Stimulated activated CD4-positive, alpha-beta T cell treated with anti-CD3 and anti-CD28 coated beads, Interleukin-12 subunit alpha, Interleukin-12 subunit beta, amount 100 ng/mL, for 24 hours (primary cell): ENCODE results near the gene FXR1.
"Not testable (repeated sequence)": the region's sequence is repeated elsewhere in the genome, so short reads cannot be mapped to it uniquely, and the experiment has no call there.

Experiments
- DNase-seq, 2 experiments: peaks; one replicate each; pipeline ENCODE4 v3.0.0-alpha.2; 2020; ENCODE audit warnings: low read depth in 2 of 2

FXR1 gene

DNA sequence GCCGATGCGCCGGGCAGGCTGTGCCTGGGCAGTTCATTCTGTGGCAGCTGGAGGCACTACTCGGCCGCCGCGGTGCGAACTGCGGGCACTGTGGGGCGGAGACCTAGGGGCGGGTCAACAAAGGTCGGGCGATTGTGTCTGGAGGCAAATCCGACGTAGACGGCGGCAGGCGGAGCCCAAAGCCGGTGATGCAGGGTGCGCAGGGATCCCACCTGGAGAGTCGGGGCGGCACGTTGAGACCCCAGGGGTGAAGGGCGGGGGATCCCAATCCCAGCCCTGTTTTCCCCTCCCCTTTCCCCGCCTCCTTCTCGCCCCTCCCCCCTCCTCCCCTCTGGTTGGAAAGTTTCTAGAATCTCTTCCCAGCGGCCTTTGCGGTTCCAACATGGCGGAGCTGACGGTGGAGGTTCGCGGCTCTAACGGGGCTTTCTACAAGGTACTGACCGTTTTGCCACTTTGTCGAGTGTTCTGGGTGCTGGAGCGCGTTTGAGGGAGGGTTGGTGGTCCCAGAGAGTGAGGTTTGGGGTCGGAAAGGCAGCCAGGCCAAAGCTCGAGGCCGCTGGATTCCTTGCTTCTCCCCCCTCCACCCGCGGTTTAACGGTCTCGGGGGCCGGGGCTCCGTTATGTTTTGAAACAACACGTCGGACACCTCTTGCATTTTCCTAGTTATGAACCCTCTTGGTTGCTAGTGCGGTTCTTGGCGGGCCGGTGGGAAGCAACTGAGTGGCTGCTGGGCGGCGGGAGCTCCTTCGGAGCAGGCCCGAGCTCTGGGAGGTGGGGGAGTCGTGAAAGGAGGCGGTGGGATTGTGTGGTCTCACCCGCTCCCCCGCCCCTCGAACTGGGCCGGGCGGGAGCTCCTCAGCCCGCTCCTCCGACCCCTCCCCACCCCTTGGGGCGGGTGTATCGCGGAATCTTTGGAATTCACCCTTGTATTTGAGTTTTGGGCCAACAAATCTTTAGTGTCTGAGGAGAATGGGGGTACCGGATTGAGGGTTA is at the start of gene FXR1:
FXR1 (plus strand) TSS at position 367 of the 993 bp plus-strand sequence; CDS start at position 383, 16 bp downstream.
- peak; percentile 83 to 89 for DNase-seq

DNA sequence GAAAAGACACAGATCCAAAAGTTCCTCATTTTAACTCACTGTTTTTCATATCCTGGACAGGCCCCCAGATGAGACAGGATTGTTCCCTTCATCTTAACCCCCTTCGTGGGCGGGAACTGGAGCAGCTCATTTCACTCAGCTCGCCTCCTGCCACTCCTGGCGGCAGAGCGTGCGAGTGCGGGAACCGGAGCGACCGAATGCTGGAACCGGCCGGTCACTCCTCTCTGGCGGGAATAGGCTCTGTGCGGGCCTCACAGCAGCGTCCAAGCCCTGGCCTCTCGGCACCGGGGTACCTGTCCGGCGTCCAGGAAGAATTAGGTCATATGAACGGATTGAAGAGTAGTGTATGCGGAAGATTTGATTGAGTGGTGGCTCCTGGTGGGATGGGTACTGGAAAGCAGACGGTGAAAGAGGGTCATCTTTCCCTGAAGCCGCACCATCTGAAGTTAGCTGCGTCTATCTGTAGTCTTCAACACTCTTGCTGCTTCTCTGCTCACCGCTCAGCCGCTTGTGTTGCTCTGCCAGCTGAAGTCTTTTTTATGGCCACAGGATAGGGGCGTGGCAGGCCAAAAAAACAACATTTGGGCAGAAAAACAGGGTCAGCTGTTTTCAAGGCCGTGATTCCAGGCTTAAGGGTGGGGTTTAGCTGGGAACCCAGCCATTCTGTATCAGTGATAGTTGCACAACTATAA is 42.3 kb upstream of the FXR1 start:
- DNase-seq: no peak

DNA sequence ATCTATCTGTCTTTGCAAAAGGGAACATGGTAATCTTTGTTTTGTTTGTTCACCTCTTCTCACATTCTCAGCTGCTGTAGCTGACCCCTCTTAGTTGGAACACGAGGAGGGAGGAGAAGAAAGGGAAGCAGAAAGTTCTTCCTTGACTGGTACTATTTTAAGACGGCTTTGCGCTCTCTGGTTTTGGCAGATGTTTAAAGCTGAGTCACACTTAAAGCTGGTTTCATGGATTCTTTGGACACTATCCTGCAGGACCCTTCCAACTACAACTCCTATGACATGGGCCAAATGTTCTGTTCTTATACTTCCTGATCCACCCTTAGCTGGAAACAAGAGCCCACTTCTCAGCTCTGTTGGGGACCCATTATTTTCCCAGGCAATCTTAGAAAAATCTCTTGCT is 40.6 kb upstream of the FXR1 start:
- no peak for DNase-seq

DNA sequence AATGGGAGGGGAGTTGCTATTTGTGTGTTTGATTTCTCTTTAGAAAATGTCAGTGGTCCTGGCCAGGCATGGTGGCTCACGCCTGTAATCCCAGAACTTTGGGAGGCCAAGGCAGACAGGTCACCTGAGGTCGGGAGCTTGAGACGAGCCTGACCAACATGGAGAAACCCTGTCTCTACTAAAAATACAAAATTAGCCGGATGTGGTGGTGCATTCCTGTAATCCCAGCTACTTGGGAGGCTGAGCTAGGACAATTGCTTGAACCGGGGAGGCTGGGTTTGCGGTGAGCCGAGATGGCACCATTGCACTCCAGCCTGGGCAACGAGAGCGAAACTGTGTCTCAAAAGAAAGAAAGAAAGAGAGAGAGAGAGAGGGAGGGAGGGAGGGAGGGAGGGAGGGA is 40.0 kb upstream of the FXR1 start:
- not testable (repeated sequence) for DNase-seq

DNA sequence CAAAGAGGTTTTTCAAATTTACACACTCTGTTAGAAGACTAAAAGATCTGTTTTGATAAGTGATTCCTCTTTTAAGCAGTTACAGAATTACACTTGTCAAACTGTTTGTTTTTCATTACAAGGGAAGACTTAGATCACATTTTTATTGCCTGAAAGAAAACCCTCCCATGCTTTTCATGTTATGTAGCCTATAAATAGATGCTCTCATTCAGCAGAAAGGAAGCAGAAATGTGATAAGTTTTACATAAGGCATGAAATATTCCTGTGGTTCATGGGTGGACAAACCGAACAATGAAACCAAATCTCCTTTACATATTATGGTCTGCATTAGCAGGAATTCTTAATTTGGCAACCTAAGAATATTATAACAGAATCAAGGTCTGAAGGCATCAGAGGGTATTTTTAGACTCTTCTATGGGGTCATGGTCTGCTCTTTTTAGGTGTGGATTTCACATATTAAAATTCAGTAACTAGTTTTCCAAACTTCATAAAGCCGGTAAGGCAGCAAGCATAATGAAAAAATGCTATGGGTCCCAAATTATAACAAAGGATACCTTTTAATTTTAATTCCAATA is 37.3 kb upstream of the FXR1 start:
- DNase-seq: no peak

DNA sequence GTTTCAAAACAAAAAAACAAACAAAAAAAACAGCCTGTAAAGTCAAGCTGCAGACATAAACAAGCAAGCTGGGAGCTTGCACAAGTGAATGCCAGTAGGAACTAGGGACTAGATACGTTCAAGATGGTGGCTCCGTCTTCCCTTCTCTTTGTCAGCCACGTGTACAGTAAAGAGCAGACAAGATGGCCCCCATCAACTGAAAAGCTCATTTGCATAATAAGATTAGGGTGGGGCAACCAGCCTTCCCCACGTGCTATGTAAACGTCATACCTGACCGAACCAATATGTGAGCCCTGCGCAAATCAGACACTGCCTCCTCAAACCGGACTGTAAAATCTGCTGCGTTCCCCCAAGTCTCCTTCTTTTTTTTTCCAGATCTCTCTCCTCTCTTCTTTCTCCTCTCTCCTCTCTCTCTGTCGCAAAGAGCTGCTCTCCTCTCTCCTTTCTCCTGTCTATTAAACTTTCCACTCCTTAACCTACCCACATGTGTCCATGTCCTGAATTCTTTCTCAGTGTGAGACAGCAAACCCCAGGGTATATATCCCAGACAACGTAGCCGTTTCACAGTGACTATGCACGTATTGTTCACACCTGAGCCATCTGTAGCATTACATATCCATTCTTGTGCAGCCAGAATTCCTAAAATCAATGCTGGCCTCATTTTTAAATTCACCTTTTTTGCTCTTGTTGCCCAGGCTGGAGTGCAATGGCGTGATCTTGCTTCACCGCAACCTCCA is 31.2 kb upstream of the FXR1 start:
- DNase-seq: no peak

DNA sequence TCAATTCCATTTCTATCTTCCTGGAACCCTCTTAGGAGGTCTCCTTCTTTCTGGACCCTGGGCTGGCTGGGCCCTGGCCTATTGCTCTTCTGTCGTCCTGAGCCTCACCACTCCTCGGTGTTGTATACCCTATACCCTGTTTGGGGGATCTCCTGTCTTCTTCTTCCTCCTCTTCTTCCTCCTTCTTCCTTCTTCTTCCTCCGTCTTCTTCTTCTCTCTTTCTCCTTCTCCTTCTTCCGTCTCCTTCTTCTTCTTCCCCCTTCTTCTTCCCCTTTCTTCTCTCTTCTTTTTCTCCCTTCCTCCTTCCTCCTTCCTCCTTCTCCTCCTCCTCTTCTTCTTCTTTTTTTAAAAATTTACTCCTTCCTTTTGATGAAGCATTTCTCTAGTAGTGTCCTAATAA is 30.4 kb upstream of the FXR1 start:
- no peak for DNase-seq

DNA sequence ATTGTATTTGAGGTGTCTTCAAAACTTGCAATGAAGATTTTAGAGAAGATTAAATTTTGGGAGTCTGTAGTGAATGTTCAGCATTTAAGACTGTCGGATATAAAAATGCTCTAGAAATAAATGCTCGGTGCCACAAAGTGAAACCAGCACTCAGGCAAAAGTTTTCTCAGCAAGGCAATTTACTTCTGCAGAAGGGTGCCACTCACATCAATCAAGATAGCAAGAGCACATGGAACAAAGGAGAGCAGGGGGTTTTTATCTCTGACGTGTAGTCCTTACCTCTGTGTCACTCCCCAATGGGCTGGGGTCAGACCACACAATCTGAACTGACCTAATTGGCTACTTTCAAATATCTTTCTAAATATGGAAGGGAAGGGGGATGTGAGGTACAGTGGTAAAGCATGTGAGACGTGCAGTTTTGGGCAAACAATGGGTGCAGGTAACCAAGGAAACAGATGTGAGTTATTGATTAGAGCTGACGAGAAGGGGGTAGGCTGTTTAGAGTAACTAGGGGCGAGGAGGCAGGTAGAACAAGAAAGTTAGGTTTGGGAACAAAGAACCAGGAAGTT is 23.4 kb upstream of the FXR1 start:
- DNase-seq: no peak

DNA sequence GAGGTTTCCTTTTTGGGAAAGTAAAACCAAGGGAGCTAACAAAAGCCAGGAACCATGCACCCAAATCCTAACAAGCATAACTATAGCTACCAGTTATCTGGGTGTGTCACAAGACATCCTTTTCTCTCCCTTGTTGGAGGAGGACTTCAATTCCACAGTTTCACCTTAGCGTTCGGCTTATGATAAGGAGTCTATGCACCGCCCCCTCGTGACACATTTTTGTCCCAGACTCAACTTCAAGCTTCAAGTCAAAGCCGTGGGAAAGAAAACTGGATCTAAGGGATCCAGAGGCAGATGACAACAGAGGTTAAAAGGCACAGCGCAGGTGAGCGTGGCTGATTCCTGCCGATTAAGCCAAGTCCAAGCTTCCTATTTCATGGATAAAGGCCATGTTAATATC is 13.9 kb upstream of the FXR1 start:
- no peak for DNase-seq

DNA sequence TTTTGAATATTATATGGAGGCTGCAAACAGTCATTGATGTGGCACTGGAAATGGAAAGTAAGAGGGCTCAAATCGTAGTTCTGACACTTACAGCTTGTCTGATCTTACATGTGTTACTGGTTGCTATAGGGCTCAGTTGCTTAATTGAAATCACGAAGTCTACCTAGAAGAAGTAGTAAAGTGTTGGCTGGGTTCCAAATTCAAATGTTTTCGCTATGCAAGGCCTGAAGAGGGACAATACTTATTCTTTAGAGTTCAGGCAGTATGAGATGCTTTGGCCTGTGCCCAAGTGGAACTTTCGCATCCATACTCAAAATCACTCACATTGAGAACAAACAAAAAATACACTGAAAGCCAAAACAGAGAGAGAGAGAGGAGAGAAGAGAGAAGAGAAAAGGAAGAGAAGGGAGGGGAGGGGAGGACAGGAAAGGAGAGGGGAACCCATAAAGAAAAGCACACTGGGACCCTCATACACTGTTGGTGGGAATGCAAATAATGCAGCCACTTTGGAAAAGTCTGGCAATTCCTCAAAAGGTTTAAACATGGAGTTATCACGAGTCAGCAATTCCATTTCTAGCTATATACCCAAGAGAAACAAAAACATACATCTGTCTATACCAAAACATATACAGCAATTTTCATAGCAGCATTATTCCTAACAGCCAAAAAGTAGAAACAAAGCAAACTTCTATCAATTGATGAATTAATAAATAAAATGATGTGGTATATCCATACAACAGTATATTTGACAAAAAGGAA is 2.9 kb upstream of the FXR1 start:
- DNase-seq: no peak

DNA sequence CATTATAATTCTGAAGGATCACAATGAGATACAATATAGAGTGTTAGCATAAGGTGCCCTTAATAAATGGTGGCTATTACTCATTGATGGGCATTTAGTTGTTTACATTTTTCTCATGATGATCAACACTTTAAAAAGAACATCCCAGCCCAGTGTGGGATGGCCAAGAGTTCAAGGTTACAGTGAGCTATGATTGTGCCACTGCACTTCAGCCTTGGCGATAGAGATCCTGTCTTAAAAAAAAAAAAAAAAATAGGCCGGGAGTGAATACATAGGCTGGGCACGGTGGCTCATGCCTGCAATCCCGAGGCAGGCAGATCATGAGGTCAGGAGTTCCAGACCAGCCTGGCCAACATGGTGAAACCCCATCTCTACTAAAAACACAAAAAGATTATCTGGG is 1.6 kb upstream of the FXR1 start:
- no peak for DNase-seq

DNA sequence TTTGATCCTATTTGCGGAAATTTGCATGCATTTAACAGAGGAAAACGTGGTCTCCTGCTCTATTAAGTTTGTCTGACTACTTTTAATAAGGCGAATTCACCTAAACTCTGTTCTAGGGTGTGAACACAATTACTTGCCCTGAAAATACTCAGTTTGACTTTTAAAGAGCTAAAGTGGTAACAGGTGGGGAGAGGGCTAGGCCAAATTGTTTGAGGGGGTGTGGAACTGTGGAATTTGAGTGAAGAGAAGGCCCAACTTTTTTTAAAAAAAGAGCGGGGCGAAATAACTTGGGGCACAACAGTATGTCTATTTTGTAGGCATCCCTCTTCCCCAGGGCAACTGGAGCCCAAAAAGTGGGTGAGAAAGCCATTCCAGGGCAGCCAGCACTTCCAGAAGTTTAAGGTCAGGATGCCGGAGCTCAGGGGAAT is 580 bp upstream of the FXR1 start:
- no peak for DNase-seq

DNA sequence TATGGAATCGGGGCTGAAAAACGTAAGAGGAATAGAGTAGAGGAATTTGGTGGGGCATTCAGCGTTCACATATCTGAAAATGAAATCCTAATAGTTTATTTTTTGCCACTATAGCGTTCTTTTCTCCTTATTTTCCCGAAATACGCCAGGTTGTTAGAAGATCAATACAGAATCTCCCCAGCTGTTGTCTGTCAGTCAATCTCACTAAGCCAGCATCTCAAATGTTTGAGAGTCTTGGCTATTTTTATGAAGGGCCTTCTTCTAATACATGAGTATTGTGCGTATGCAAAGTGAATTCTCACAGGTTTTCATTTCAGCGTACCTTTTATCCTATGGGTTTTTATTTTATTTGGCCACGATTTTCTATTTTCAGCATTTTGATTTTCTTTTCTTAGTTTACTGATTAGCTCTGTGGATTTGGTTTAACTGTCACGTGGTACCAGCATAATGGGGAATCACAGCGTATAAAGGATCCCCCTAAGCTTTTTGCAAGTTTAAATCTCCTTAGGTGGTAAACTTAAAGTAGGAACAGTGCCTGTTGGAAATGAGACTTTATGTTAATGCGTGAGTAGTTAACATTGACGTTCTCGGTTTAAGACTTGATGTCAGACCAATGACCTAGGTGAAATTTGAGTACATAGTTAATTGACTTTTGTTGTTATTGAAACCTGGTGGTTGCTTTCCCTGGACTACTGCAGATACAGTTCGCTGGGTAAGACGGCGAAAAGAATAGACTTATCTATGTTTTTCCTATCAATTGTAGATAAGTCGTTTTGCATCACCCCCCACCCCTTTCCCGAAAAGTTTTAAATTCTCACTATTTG is 1.3 kb downstream of the FXR1 start:
- no peak for DNase-seq

DNA sequence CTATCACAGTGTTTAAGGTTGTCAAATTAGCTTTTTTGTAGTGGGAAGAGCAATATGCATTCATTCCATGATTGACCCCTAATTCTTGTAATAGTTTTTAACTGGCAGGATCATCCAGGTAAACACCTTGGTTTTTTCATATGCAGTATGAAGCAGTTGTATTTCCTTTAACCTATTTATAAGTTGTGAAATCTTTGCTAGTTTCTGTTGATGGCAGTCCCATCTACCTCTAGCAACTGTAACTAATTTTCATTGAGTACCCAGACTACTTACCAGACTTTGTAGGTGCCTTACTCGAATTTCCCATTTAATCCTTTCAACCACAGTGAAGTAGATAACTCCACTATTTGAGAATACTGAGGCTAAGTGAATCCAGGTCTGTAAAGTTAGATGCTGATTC is 6.1 kb downstream of the FXR1 start:
- DNase-seq: no peak

DNA sequence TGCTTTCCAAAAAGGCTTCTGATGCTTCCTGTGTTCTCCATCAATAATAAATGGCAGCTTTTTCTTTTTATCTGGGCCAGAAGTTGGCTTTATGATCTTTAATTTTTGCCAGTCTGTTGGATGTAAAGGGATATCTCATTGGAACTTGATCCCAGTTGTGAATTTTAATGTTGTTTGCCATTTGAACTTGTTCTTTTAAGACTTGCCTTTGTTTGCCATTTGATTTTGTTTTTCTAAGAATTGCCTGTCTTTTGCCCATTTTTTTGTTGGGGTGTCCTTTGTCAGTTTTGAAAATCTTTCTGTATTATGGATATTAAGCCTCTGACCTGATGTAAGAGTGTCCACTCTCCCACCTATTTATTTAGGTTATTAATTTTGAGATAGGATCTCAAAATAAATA is 9.8 kb downstream of the FXR1 start:
- DNase-seq: no peak

DNA sequence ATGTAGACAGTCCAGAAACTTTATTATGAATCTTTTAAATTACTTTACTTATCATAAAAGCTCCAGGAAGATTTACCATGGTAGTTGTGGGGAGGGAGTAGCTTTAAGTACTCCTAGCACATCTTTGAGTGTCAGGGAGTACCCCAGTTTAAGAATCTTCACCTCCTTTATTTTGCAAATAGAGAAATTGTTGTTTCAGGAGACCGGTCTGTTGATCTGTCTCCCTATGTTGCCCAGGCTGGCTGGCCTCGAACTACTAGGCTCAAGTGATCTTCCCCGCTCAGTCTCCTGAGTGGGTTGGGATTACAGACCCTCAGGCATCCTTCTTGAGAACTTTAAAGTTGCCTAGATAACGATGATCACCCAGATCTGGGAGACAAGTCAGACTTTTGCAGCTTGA is 11.1 kb downstream of the FXR1 start:
- no peak for DNase-seq

DNA sequence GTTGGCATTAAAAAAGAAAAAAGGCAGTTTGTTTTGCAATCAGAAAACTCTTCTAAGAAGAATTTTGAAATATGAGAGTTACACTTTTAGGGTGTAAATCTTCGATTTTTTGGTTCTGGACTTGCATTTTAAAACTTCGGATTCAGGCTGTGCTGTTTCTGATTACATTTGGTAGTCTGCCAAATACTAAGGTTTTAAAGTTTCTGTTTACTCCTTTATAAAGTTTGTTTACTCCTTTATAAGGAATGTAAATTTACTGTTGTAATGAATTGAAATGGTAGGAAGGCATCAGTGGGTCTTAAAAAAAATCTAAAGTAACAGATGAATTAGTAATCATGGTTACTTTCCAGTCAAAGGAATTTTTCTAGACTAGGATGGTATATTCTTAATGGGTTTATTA is 14.1 kb downstream of the FXR1 start:
- DNase-seq: no peak

DNA sequence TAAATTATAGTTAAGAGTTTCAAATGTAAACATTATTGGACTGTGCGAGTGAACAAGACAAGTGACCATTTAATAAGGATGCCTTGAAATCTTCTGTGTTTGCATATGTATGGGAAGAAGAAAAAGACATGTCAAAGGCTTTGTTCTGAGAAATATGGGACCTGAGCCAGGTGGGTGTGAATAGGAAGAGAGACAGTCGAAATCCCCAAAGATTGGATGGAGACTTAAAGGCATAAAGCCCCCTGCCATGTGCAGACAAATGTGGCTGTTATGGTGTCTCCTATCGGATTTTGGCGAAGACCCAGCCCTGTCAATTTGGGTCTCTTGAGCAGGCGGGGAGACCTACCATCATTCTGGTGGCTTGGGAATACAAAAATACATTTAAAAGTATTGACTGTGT is 16.9 kb downstream of the FXR1 start:
- no peak for DNase-seq

DNA sequence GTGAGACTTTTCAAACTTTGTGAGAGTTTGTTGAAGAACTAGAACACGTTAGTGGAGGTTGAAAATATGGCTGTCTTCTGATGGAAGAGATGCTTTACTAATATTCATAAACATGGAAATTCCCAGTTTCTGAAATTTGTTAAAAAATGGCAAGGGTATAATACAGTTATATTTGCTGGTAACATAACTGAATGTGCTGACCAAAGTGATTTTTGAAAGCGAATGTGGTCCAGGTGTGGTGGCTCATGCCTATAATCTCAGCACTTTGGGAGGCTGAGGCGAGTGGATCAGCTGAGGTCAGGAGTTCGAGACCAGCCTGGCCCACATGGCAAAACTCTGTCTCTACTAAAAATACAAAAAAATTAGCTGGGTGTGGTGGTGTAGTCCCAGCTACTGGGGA is 18.1 kb downstream of the FXR1 start:
- DNase-seq: no peak

DNA sequence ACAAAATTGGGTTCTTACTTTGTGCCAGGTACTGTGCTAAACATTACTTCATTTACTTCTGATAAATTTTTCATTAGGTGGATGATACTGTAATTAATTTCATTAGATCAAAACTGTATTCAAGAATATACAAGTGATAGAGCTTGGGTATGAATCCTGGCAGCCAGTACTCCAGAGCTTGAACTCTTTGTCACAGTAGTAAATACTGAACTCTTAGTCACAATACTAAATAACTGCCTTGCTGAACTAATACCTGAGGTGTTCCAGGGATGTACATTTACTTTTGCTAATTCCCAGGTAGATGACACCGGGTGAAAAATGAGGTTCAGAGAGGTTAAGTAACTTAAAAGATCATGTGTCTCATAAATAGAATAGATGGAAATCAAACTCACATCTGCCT is 20.3 kb downstream of the FXR1 start:
- DNase-seq: no peak
